Measurements from ENCODE around the gene GABRD. TPM values are rescaled to one million over a fixed set of nuclear protein-coding genes. Genes with fewer than 3 reads are reported as not detected.
A peak's percentile ranks its signal among the peaks of the same experiment; 100 is the strongest.

Gene GABRD
- total RNA-seq, 2 donors from 2014 or later = not detected

DNA sequence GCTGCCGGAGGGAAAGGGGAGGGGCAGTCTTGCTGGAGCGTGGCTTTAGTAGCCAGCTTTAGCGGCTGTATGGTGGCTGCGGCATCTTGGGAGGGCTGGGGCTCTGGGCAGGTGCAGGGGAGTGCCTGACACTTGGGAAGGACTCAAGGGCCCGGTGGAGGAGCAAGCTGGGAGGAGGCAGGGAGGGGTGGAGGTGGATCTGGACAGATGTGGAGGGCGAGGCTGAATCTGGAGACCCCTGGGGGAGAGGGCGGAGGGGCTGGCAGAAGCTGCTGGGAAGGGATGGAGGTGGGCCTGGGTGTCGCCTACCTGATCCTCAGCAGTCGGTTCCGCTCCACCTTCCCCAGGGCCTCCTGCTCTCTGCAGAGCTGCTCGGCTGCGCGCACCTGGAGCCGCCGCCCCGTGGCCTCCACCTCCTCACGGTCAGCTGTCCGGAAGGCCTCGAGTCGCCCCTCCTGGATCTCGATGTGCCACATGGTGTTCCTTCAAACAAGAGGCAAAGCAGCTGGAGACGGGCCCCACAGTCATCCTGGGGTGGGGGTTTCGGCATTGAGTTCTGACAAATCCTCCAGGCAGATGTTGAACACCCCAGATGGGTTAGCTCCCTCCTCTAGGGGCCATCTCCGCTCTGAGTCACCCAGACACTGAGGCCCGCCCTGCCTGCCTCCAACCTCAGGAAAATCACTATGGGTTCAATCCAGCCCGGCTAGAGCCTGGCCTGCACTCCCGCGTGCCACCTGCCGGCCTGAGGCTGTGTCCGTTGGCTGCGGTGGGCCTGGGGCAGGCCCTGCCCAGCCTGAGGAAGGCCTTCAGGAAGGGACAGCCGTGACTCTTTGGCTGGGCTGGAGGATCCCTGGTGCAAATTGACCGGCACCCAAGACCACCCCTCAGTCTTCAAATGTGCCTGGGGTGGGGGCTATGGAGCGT, 45.2 kb upstream of the GABRD start:
- no peak overlapping the region for H3K4me3 Mint-ChIP-seq
- no peak overlapping the region for H3K9ac ChIP-seq (ENCODE audit: extremely low read depth, low read length, poor library complexity, severe bottlenecking)
- TF ChIP-seq CTCF (conservative IDR thresholded peaks at IDR 0.05) = no peak
- WGBS, 2 experiments (ENCODE audit: insufficient coverage in 1 of 2, insufficient read length in 1 of 2) = 91 to 92% methylated on average over 20 to 34 of the region's 34 CpGs
- peak; percentile 49 for DNase-seq
- no peak overlapping the region for H3K27ac ChIP-seq (ENCODE audit: low read depth, low read length)
- H3K9me3 Mint-ChIP-seq = peaks cover 10% of the 10 kb centered on the region
- no peaks in the 10 kb centered on the region for H3K36me3 Mint-ChIP-seq (ENCODE audit: low read depth)
- H3K27ac Mint-ChIP-seq = no peak overlapping the region
- no peaks in the 10 kb centered on the region for H3K4me1 ChIP-seq (ENCODE audit: control insufficient read depth, insufficient read depth, low read length)
- no peak overlapping the region for H3K4me3 ChIP-seq (ENCODE audit: low read length)
- no peaks in the 10 kb centered on the region for H3K9me3 ChIP-seq (ENCODE audit: control insufficient read depth, low read length)
- no peaks in the 10 kb centered on the region for H3K36me3 ChIP-seq (ENCODE audit: control insufficient read depth, insufficient read depth, low read length)
- H3K4me1 Mint-ChIP-seq = no peaks in the 10 kb centered on the region
- no peaks in the 10 kb centered on the region for H3K27me3 Mint-ChIP-seq (ENCODE audit: insufficient read depth)
- H3K27me3 ChIP-seq (ENCODE audit: control insufficient read depth, insufficient read depth, low read length, poor library complexity, severe bottlenecking) = no peaks in the 10 kb centered on the region

DNA sequence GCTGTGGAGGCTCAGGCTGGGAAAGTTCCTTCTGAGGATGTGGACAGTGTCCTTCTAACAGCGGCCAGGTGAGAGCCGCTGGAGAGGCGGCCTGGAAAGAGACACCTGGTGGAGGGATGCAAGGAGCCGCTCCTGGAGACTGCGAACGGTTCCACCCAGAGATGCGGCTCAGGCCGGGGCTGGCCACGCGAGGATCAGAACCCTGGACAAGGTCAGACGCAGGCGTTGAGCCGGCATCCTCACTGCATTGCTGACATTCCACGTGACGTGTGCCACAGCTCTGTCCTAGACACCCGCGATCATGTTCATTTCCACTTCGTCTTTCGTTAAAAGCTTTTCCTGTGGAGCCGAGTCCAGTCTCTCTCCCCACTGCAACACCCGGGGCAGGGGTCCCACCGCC, 44.3 kb upstream of the GABRD start:
- no peaks in the 10 kb centered on the region for H3K27me3 Mint-ChIP-seq (ENCODE audit: insufficient read depth)
- H3K4me1 Mint-ChIP-seq = no peaks in the 10 kb centered on the region
- Histone ChIP-seq H3K4me3 (ENCODE audit: low read length) (no peak overlapping the region), H3K27me3 (ENCODE audit: control insufficient read depth, insufficient read depth, low read length, poor library complexity, severe bottlenecking) (no peaks in the 10 kb centered on the region), H3K36me3 (ENCODE audit: control insufficient read depth, insufficient read depth, low read length) (no peaks in the 10 kb centered on the region), H3K27ac (ENCODE audit: low read depth, low read length) (no peak overlapping the region), H3K9me3 (ENCODE audit: control insufficient read depth, low read length) (no peaks in the 10 kb centered on the region), H3K4me1 (ENCODE audit: control insufficient read depth, insufficient read depth, low read length) (no peaks in the 10 kb centered on the region), H3K9ac (ENCODE audit: extremely low read depth, low read length, poor library complexity, severe bottlenecking) (no peak overlapping the region)
- H3K27ac Mint-ChIP-seq = no peak overlapping the region
- peaks cover 14% of the 10 kb centered on the region for H3K9me3 Mint-ChIP-seq
- H3K36me3 Mint-ChIP-seq (ENCODE audit: low read depth) = no peaks in the 10 kb centered on the region
- no peak overlapping the region for H3K4me3 Mint-ChIP-seq
- TF ChIP-seq CTCF (conservative IDR thresholded peaks at IDR 0.05) = no peak
- WGBS, 2 experiments (ENCODE audit: insufficient coverage in 1 of 2, insufficient read length in 1 of 2) = 89 to 91% methylated on average over 21 to 22 of the region's 22 CpGs
- DNase-seq = peak; percentile 69

- no peaks in the 10 kb centered on the region for H3K4me1 Mint-ChIP-seq
- H3K9me3 Mint-ChIP-seq = peaks cover 14% of the 10 kb centered on the region
- H3K27me3 ChIP-seq (ENCODE audit: control insufficient read depth, insufficient read depth, low read length, poor library complexity, severe bottlenecking) = no peaks in the 10 kb centered on the region
- H3K36me3 Mint-ChIP-seq (ENCODE audit: low read depth) = no peaks in the 10 kb centered on the region
- 91 to 93% methylated on average over 14 of the region's 14 CpGs for whole genome bisulfite sequencing, 2 experiments (ENCODE audit: insufficient coverage in 1 of 2, insufficient read length in 1 of 2)
- H3K9ac ChIP-seq (ENCODE audit: extremely low read depth, low read length, poor library complexity, severe bottlenecking) = no peak overlapping the region
- H3K4me3 Mint-ChIP-seq = no peak overlapping the region
- H3K27ac ChIP-seq (ENCODE audit: low read depth, low read length) = no peak overlapping the region
- no peak overlapping the region for H3K4me3 ChIP-seq (ENCODE audit: low read length)
- no peak for DNase-seq
- no peak overlapping the region for H3K27ac Mint-ChIP-seq
- no peak for TF ChIP-seq CTCF (conservative IDR thresholded peaks at IDR 0.05)
- no peaks in the 10 kb centered on the region for H3K4me1 ChIP-seq (ENCODE audit: control insufficient read depth, insufficient read depth, low read length)
- H3K36me3 ChIP-seq (ENCODE audit: control insufficient read depth, insufficient read depth, low read length) = no peaks in the 10 kb centered on the region
- H3K9me3 ChIP-seq (ENCODE audit: control insufficient read depth, low read length) = no peaks in the 10 kb centered on the region
- H3K27me3 Mint-ChIP-seq (ENCODE audit: insufficient read depth) = no peaks in the 10 kb centered on the region
These were observed 43.6 kb upstream of the GABRD start for GRCh38 chr1:1975535-1975934.

Measured in endodermal cell (in vitro differentiated cells).